ENCODE data around the gene RECQL5.

The RECQL5 gene

GRCh38 chr17:75632428-75632827 is 34.5 kb downstream of the RECQL5 start:
- no peak for DNase-seq

GRCh38 chr17:75631353-75631752 is 35.6 kb downstream of the RECQL5 start:
- no peak for DNase-seq

- DNase-seq: no peak
Observed at GRCh38 chr17:75630071-75630917, 36.7 kb downstream of the RECQL5 start.

- no peak for DNase-seq
Observed at GRCh38 chr17:75629157-75629556, 37.8 kb downstream of the RECQL5 start.

- DNase-seq: no peak
Observed at GRCh38 chr17:75628425-75628824, 38.5 kb downstream of the RECQL5 start.

GRCh38 chr17:75627094-75627493 is 39.9 kb downstream of the RECQL5 start:
- DNase-seq: no peak

GRCh38 chr17:75626496-75627038 is 40.4 kb downstream of the RECQL5 start:
- no peak for DNase-seq

GRCh38 chr17:75625813-75626486 is 41.0 kb downstream of the RECQL5 start:
- no peak for DNase-seq

GRCh38 chr17:75624714-75625345 is 42.1 kb downstream of the RECQL5 start:
- DNase-seq: no peak

- no peak for DNase-seq
Observed at GRCh38 chr17:75624021-75624420, 42.9 kb downstream of the RECQL5 start.

GRCh38 chr17:75623386-75623785 is 43.6 kb downstream of the RECQL5 start:
- DNase-seq: no peak

GRCh38 chr17:75622771-75623273 is 44.1 kb downstream of the RECQL5 start:
- DNase-seq: no peak

GRCh38 chr17:75622076-75622475 is 44.9 kb downstream of the RECQL5 start:
- DNase-seq: no peak

GRCh38 chr17:75621489-75621888 is 45.5 kb downstream of the RECQL5 start:
- no peak for DNase-seq

- no peak for DNase-seq
Observed at GRCh38 chr17:75619506-75620431, 47.2 kb downstream of the RECQL5 start.

- DNase-seq: no peak
Observed at GRCh38 chr17:75617675-75618074, 49.3 kb downstream of the RECQL5 start.

GRCh38 chr17:75617218-75617617 is 49.7 kb downstream of the RECQL5 start:
- DNase-seq: no peak

GRCh38 chr17:75616521-75617122 is 50.3 kb downstream of the RECQL5 start:
- DNase-seq: no peak

- DNase-seq: no peak
Observed at GRCh38 chr17:75615301-75615700, 51.7 kb downstream of the RECQL5 start.

- no peak for DNase-seq
Observed at GRCh38 chr17:75614556-75615270, 52.2 kb downstream of the RECQL5 start.

- no peak for DNase-seq
Observed at GRCh38 chr17:75614006-75614405, 52.9 kb downstream of the RECQL5 start.
